ENCODE results near the gene IL4R.

The IL4R gene

DNA sequence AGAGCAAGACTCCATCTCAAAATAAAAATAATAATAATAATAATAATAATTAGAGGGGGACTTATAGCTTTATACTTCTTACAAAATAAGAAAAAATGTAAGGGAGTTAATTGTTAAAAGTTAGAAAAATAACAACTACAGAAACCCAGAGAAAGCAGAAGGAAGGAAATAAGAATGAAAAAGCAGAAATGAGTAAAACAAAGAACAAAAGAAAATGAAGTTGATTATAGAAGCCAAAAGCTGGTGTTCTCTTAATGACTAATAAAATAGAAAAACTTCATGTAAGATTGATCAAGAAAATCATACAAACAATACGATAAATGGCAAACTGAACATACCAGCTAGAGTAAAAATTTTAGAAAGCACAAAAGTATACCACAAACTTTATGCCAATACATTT is 38.4 kb upstream of the IL4R start:
- no peak for DNase-seq (ENCODE audit: low read depth, low spot score)
- TF ChIP-seq, protein P1, sequence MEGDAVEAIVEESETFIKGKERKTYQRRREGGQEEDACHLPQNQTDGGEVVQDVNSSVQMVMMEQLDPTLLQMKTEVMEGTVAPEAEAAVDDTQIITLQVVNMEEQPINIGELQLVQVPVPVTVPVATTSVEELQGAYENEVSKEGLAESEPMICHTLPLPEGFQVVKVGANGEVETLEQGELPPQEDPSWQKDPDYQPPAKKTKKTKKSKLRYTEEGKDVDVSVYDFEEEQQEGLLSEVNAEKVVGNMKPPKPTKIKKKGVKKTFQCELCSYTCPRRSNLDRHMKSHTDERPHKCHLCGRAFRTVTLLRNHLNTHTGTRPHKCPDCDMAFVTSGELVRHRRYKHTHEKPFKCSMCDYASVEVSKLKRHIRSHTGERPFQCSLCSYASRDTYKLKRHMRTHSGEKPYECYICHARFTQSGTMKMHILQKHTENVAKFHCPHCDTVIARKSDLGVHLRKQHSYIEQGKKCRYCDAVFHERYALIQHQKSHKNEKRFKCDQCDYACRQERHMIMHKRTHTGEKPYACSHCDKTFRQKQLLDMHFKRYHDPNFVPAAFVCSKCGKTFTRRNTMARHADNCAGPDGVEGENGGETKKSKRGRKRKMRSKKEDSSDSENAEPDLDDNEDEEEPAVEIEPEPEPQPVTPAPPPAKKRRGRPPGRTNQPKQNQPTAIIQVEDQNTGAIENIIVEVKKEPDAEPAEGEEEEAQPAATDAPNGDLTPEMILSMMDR (IDR thresholded peaks at IDR 0.05; ENCODE audit: low read depth, low read length): no peak
- H3K4me3 ChIP-seq (ENCODE audit: low read depth, low read length): no peak overlapping the region
- in situ Hi-C loops (cut with HindIII; ENCODE audit: low sequenced_read_pairs): no loop called here

DNA sequence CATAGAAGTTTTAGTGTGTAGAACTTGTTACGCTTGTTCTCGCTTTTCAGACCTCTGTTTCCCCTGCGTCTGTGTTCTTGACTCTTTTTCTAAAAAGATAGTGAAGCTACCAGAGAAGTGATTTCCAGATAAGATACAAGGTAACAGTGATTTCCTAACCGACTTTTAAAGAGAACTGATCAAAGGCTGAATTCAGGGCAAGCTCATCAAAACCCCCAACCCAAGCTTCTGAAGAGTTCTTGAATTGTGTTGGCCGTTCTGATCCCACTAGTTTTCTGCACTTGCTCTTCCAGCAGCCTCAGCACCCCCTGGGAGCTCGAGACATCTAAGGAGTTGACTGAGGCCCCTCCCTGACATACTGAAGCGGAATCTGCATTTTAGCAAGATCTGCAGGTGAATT is 32.5 kb upstream of the IL4R start:
- in situ Hi-C loops (cut with HindIII; ENCODE audit: low sequenced_read_pairs): no loop called here
- TF ChIP-seq, protein P1 (IDR thresholded peaks at IDR 0.05; ENCODE audit: low read depth, low read length): no peak
- H3K4me3 ChIP-seq (ENCODE audit: low read depth, low read length): no peak overlapping the region
- DNase-seq (ENCODE audit: low read depth, low spot score): no peak

DNA sequence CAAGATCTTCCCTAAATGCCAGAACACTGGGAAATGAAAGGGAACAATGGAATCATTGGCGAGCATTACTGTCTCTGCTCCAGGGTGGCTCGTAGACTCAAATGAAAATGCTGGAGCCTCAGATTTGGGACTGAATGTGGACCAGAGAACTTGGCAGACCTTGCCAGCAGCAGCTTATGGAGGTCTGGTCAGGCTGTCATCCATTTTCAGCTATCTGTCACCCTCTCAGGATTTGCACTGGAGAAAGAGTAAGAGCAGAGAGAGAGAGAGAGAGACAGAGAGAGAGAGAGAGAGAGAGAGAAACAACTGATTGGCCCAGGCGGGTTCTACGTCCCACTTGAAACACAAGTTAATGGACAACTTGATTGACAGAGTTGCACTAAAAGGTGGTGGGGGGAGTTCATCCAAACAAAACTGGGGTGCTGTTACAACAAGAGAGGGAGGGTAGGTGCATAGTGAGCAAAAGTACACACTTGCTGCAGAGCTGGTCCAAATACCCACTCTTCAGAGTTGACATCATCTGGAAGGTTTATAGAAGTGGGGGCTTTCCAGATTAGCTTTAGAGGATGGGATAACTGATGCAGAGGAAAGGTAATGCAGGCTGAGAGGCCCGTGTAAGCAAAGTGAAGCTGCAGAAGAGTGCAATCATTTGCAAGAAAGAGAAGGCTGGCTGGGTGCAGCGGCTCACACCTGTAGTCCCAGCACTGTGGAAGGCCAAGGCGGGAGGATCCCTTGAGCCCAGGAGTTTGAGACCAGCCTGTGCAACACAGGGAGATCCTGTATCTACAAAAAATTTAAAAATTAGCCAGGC is 28.7 kb upstream of the IL4R start:
- H3K4me3 ChIP-seq (ENCODE audit: low read depth, low read length): no peak overlapping the region
- TF ChIP-seq, protein P1 (IDR thresholded peaks at IDR 0.05; ENCODE audit: low read depth, low read length): no peak
- in situ Hi-C loops (cut with HindIII; ENCODE audit: low sequenced_read_pairs): no loop called here
- DNase-seq (ENCODE audit: low read depth, low spot score): no peak

DNA sequence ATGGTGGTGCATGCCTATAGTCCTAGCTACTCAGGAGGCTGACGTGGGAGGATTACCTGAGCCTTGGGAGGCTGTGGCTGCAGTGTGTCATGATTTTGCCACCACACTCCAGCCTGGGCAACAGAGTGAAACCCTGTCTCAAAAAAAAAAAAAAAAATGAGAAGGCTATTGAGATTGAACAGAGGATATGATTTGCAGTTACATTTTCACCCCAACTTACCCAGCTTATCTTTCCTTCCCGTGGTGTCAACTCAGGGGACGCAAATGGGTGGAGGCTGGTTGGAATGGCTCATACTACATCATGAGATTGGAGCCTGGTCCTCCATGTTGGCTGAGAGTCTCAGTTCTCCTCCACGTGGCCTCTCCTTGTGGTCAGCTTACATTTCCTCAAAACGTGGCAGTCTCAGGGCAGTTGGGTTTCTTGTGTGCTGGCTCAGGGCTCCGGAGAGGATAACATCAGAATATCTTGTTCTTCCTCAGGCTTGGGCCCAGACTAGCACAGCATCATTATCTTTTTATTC is 28.0 kb upstream of the IL4R start:
- DNase-seq (ENCODE audit: low read depth, low spot score): no peak
- TF ChIP-seq, protein P1 (IDR thresholded peaks at IDR 0.05; ENCODE audit: low read depth, low read length): no peak
- H3K4me3 ChIP-seq (ENCODE audit: low read depth, low read length): no peak overlapping the region
- in situ Hi-C loops (cut with HindIII; ENCODE audit: low sequenced_read_pairs): no loop called here

DNA sequence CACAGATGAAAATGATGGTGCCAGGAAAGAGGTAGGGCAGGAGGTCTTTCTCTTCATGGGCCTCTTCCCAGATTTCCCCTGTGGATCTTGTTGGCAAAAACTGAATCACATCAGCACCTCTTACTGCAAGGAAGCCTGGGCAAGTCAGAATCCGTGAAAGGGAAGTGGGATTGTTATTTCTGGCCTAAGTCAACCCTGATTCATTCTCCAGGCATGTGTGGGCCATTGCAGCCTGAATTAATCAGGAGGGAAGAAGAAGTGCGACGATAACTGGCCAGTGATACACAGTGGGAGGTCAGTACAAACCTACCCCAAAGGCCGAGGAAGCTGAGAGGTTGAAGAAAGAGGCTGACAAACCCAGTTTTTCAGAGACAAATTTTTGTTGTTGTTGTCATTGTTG is 27.3 kb upstream of the IL4R start:
- no peak overlapping the region for H3K4me3 ChIP-seq (ENCODE audit: low read depth, low read length)
- peak; percentile 94 for DNase-seq (ENCODE audit: low read depth, low spot score)
- TF ChIP-seq, protein P1 (IDR thresholded peaks at IDR 0.05; ENCODE audit: low read depth, low read length): no peak
- in situ Hi-C loops (cut with HindIII; ENCODE audit: low sequenced_read_pairs): no loop called here

DNA sequence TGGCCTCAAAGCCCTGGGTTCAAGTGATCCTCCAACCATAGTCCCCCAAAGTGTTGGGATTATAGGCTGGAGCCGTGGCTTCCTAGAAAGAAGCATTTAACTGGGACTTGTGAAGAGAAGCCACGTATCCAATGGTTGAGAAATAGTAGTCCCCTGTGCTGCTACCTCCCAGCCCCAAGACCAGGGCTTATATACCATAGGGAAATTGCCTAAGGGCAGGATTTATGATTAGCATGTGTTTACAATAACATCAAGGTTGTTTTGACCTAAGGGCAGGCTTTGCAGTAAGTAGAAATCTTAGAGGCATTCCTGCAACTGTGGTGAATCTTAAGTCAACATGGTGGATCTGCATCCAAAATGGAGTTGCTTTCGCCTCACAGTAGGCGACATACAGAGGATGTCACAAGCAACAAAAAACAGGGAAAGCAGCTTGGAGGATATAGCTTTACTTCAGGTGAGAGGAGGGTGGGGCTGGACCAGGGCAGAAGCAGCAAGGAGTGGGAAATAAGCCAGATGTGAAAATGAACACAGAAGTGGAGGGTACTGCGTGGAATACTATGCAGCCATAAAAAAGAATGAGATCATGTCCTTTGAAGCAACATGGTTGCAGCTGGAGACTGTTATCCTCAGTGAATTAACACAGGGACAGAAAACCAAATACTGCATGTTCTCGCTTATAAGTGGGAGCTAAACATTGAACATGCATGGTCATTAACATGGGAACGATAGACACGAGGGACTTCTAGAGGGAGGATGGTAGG is 26.5 kb upstream of the IL4R start:
- TF ChIP-seq, protein P1 (IDR thresholded peaks at IDR 0.05; ENCODE audit: low read depth, low read length): no peak

More for the DNA sequence above, 26.5 kb upstream of the IL4R start:
- in situ Hi-C loops (cut with HindIII; ENCODE audit: low sequenced_read_pairs): no loop called here
- no peak for DNase-seq (ENCODE audit: low read depth, low spot score)
- H3K4me3 ChIP-seq (ENCODE audit: low read depth, low read length): no peak overlapping the region
